K562 (cell line): ENCODE data around the gene ZP1. TPM values are rescaled to one million over a fixed set of nuclear protein-coding genes. Genes with fewer than 3 reads are reported as not detected.

ENCODE experiments used
- ASH1L ChIP-seq: fragments of 450-650 bp; IDR thresholded peaks from 2 replicates; pipeline ENCODE4 v1.6.1; 2018; ENCODE audit warnings: borderline replicate concordance, mild to moderate bottlenecking, low read depth; ENCODE audit not compliant: partially characterized antibody
- CEBPB ChIP-seq: fragments of 450-650 bp; IDR thresholded peaks from 2 replicates; pipeline ENCODE4 v1.6.1; 2016; ENCODE audit warnings: missing genetic modification characterization, missing compliant biosample characterization
- DDX20 ChIP-seq: fragments of 450-650 bp; IDR thresholded peaks from 2 replicates; pipeline ENCODE4 v1.6.1; 2016; ENCODE audit warnings: missing genetic modification characterization, low read depth, mild to moderate bottlenecking, missing compliant biosample characterization, moderate library complexity
- ELF4 ChIP-seq: fragments of 450-650 bp; formaldehyde crosslinking; IDR thresholded peaks from 2 replicates; pipeline ENCODE4 v1.4.0; 2022; ENCODE audit warnings: missing genetic modification characterization
- FOXP1 ChIP-seq: sonication (generic); formaldehyde crosslinking; IDR thresholded peaks from 2 replicates; pipeline ENCODE4 v1.8.0; 2022; ENCODE audit warnings: mild to moderate bottlenecking, missing genetic modification reagents
- HMG20B ChIP-seq: fragments of 250-450 bp; sonication (Bioruptor Pico); IDR thresholded peaks from 2 replicates; pipeline ENCODE4 v1.5.0; 2021; ENCODE audit warnings: mild to moderate bottlenecking
- MYNN ChIP-seq, 2 experiments: sonication (generic); formaldehyde crosslinking in 1 of 2; IDR thresholded peaks; 2 replicates each; pipeline versions ENCODE4 v1.5.0 to v1.6.1; 2016 to 2020; ENCODE audit warnings: antibody characterized with exemption in 1 of 2, missing genetic modification reagents in 1 of 2
- RBM25 ChIP-seq: fragments of 200-400 bp; formaldehyde crosslinking; IDR thresholded peaks from 2 replicates; pipeline ENCODE4 v1.6.1; 2018; ENCODE audit warnings: low read length, low read depth, moderate library complexity; ENCODE audit not compliant: severe bottlenecking
- SAFB2 ChIP-seq: fragments of 200-400 bp; formaldehyde crosslinking; IDR thresholded peaks from 2 replicates; pipeline ENCODE4 v1.6.1; 2018; ENCODE audit warnings: borderline replicate concordance, low read length, low read depth, moderate library complexity; ENCODE audit not compliant: severe bottlenecking
- SMARCB1 ChIP-seq: IDR thresholded peaks from 2 replicates; pipeline ENCODE4 v1.6.1; 2011; ENCODE audit warnings: improper control_type of control experiment, low read depth; ENCODE audit not compliant: insufficient read length
- ZKSCAN1 ChIP-seq: fragments of 150-350 bp; IDR thresholded peaks from 2 replicates; pipeline ENCODE4 v1.6.1; 2016; ENCODE audit warnings: low read depth, low read length
- ZNF3 ChIP-seq: fragments of 250-450 bp; sonication (Bioruptor Pico); IDR thresholded peaks from 2 replicates; pipeline ENCODE4 v1.5.0; 2021; ENCODE audit warnings: mild to moderate bottlenecking, moderate library complexity
- ZNF408 ChIP-seq: fragments of 250-450 bp; sonication (Bioruptor Pico); IDR thresholded peaks from 2 replicates; pipeline ENCODE4 v1.4.0; 2020; ENCODE audit warnings: low read depth, mild to moderate bottlenecking, moderate library complexity
- ZNF764 ChIP-seq: fragments of 250-450 bp; sonication (Bioruptor Pico); IDR thresholded peaks from 2 replicates; pipeline ENCODE4 v1.4.0; 2020; ENCODE audit warnings: low read depth, mild to moderate bottlenecking, moderate library complexity
- polyA plus RNA-seq, 8 experiments: library from polyadenylated mRNA; depleted of rRNA in 4 of 8; stranded (reverse) in 5 of 8; unstranded in 3 of 8; fragments of >200 nt; fragmentation: Nextera tagmentation in 2 of 8; fragmentation: Illumina TruSeq in 1 of 8; extraction: Ambion mirVana in 2 of 8; extraction: Trizol in 1 of 8; gene quantifications; 2 replicates each; pipeline versions ENCODE4 v1.2.1 to v1.2.3, GENCODE V29; 2011 to 2014; ENCODE audit warnings: inconsistent platforms in 1 of 8, missing spikeins in 1 of 8
- total RNA-seq, 7 experiments: library from RNA; depleted of rRNA in 6 of 7; stranded (reverse); fragments of >200 nt in 6 of 7; fragmentation: Illumina TruSeq in 2 of 7; extraction: Trizol in 2 of 7; gene quantifications; 2 replicates each; pipeline versions ENCODE4 v1.2.1 to v1.2.3, GENCODE V29; 2011 to 2021; ENCODE audit warnings: low replicate concordance in 1 of 7
- TF ChIP-seq, protein P1 (sequence below): fragments of 200-400 bp; formaldehyde crosslinking; IDR thresholded peaks from 2 replicates; pipeline ENCODE4 v1.6.1; 2017; ENCODE audit warnings: mild to moderate bottlenecking, low read depth, low read length, moderate library complexity
- TF ChIP-seq, protein P2 (sequence below): fragments of 250-450 bp; sonication (Bioruptor Pico); IDR thresholded peaks from 2 replicates; pipeline ENCODE4 v1.5.0; 2020; ENCODE audit warnings: mild to moderate bottlenecking, borderline replicate concordance
- TF ChIP-seq, protein P3 (sequence below): fragments of 450-650 bp; conservative IDR thresholded peaks from 2 replicates; pipeline ENCODE4 v1.6.1; 2016; ENCODE audit warnings: missing genetic modification characterization, low read depth, mild to moderate bottlenecking, control low read depth, missing compliant biosample characterization
- TF ChIP-seq, protein P4 (sequence below): fragments of 250-450 bp; sonication (Bioruptor Pico); IDR thresholded peaks from 2 replicates; pipeline ENCODE4 v1.8.0; 2022; ENCODE audit warnings: inconsistent platforms, mild to moderate bottlenecking, moderate library complexity, borderline replicate concordance

The ZP1 gene
- total and polyA plus RNA-seq, 9 of the 15 experiments (the other 6 are each of a cell fraction or from before 2014, with no cell fraction given): 0.11 to 0.15 TPM; not detected in 7

DNA sequence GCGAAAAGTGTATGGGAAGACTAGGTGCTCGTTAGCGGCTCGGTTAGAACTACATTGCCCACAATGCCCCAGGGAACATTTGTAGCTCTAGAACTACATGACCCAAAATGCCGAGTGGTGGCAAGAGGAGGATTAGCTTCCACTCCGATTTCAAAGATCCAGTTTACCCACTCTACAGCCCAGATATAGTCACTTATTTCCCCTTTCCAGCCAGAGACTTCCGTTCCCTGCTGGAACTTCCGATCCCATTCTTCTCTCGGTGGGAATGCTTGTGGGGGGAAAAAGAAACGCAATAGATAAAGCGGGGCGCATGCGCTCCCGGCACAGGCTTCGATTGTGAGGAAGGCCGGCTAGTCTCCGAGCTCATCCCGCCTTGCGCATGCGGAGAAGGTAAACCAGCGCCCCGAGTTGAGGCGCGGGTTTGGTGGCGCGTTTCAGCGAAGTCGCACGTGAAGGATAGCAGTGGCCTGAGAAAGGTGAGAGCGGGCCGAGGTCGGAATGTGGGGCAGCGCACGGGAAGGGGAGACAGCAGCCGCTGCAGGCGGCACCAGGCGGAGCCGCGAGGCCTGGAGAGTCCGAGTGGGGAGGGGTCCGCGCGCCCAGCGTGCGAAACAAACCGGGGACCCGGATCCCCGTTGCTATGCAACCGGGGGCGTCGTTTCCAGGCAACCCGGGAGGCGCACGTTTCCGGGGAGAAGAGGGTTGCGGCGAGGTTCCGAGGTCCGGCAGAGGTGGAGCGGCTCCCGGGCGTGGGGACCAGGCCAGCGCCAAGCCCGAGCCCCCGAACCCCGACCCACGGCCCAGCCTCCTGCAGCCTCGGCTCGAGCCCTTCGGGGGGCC, 46.7 kb downstream of the ZP1 start, which contains the start of gene TMEM109 (continued):
- TF ChIP-seq, protein P1, sequence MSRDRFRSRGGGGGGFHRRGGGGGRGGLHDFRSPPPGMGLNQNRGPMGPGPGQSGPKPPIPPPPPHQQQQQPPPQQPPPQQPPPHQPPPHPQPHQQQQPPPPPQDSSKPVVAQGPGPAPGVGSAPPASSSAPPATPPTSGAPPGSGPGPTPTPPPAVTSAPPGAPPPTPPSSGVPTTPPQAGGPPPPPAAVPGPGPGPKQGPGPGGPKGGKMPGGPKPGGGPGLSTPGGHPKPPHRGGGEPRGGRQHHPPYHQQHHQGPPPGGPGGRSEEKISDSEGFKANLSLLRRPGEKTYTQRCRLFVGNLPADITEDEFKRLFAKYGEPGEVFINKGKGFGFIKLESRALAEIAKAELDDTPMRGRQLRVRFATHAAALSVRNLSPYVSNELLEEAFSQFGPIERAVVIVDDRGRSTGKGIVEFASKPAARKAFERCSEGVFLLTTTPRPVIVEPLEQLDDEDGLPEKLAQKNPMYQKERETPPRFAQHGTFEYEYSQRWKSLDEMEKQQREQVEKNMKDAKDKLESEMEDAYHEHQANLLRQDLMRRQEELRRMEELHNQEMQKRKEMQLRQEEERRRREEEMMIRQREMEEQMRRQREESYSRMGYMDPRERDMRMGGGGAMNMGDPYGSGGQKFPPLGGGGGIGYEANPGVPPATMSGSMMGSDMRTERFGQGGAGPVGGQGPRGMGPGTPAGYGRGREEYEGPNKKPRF: no peak
- TF ChIP-seq RBM25 (no peak), ZNF3 (CRISPR knock-in tag) (no peak), CEBPB (tag) (no peak), ASH1L (peak; percentile 43), HMG20B (CRISPR knock-in tag) (no peak), SMARCB1 (no peak), MYNN (IDR thresholded peaks at IDR 0.05) (peak; percentile 91), MYNN (CRISPR knock-in tag; IDR thresholded peaks at IDR 0.05) (peak; percentile 74), ZNF764 (CRISPR knock-in tag) (no peak), ZNF408 (CRISPR knock-in tag) (no peak), ZKSCAN1 (no peak), DDX20 (tag) (no peak), SAFB2 (no peak), ELF4 (CRISPR knock-in tag) (0 out of 2 replicates have a peak, but pooled peaks have one; percentile 60), FOXP1 (no peak; the same call in 1 of the 2 replicates)
- TF ChIP-seq, protein P2, sequence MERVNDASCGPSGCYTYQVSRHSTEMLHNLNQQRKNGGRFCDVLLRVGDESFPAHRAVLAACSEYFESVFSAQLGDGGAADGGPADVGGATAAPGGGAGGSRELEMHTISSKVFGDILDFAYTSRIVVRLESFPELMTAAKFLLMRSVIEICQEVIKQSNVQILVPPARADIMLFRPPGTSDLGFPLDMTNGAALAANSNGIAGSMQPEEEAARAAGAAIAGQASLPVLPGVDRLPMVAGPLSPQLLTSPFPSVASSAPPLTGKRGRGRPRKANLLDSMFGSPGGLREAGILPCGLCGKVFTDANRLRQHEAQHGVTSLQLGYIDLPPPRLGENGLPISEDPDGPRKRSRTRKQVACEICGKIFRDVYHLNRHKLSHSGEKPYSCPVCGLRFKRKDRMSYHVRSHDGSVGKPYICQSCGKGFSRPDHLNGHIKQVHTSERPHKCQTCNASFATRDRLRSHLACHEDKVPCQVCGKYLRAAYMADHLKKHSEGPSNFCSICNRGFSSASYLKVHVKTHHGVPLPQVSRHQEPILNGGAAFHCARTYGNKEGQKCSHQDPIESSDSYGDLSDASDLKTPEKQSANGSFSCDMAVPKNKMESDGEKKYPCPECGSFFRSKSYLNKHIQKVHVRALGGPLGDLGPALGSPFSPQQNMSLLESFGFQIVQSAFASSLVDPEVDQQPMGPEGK (CRISPR knock-in tag): 0 out of 2 replicates have a peak, but pooled peaks have one; percentile 60
- TF ChIP-seq, protein P3, sequence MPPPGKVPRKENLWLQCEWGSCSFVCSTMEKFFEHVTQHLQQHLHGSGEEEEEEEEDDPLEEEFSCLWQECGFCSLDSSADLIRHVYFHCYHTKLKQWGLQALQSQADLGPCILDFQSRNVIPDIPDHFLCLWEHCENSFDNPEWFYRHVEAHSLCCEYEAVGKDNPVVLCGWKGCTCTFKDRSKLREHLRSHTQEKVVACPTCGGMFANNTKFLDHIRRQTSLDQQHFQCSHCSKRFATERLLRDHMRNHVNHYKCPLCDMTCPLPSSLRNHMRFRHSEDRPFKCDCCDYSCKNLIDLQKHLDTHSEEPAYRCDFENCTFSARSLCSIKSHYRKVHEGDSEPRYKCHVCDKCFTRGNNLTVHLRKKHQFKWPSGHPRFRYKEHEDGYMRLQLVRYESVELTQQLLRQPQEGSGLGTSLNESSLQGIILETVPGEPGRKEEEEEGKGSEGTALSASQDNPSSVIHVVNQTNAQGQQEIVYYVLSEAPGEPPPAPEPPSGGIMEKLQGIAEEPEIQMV: no peak
- TF ChIP-seq, protein P4, sequence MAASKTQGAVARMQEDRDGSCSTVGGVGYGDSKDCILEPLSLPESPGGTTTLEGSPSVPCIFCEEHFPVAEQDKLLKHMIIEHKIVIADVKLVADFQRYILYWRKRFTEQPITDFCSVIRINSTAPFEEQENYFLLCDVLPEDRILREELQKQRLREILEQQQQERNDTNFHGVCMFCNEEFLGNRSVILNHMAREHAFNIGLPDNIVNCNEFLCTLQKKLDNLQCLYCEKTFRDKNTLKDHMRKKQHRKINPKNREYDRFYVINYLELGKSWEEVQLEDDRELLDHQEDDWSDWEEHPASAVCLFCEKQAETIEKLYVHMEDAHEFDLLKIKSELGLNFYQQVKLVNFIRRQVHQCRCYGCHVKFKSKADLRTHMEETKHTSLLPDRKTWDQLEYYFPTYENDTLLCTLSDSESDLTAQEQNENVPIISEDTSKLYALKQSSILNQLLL: no peak
